ENCODE data around the gene FMNL2. TPM values are rescaled to one million over a fixed set of nuclear protein-coding genes. Genes with fewer than 3 reads are reported as not detected.

FMNL2 gene
- total and polyA plus RNA-seq, 2 experiments from 2014 or later, result 16.5 to 45.4 TPM

- Histone ChIP-seq H3K27me3 (ENCODE audit: insufficient read depth) (no peaks in the 10 kb centered on the region), H3K9me2 (ENCODE audit: insufficient read depth) (no peaks in the 10 kb centered on the region), H3F3A (replicated peaks; ENCODE audit: low read depth) (no peaks in the 10 kb centered on the region), H3K36me3 (ENCODE audit: insufficient read depth) (no peaks in the 10 kb centered on the region), H3K27ac (ENCODE audit: low read depth) (no peak overlapping the region), H2AFZ (no peak overlapping the region; the same call in 1 of the 2 replicates), H4K20me1 (replicated peaks; ENCODE audit: insufficient read depth) (no peaks in the 10 kb centered on the region), H3K4me3 (no peak overlapping the region), H3K79me2 (replicated peaks; ENCODE audit: insufficient read depth) (no peaks in the 10 kb centered on the region), H3K4me2 (no peak overlapping the region), H3K4me1 (ENCODE audit: insufficient read depth) (no peaks in the 10 kb centered on the region)
- H3K4me1 Mint-ChIP-seq, result peaks cover 4% of the 10 kb centered on the region; the same call in 2 of the 3 replicates
- H3K4me3 Mint-ChIP-seq, result no peak overlapping the region
- no peak for ATAC-seq
- no peaks in the 10 kb centered on the region for H3K36me3 Mint-ChIP-seq (ENCODE audit: low read depth)
- H3K27me3 Mint-ChIP-seq (ENCODE audit: insufficient read depth, low read depth, poor library complexity), result no peaks in the 10 kb centered on the region
- TF ChIP-seq POLR2AphosphoS5 (IDR thresholded peaks at IDR 0.05; ENCODE audit: low read depth), result no peak
- no peak for TF ChIP-seq EZH2 (IDR thresholded peaks at IDR 0.05; ENCODE audit: low read depth, unreplicated experiment)
- TF ChIP-seq, protein P1, sequence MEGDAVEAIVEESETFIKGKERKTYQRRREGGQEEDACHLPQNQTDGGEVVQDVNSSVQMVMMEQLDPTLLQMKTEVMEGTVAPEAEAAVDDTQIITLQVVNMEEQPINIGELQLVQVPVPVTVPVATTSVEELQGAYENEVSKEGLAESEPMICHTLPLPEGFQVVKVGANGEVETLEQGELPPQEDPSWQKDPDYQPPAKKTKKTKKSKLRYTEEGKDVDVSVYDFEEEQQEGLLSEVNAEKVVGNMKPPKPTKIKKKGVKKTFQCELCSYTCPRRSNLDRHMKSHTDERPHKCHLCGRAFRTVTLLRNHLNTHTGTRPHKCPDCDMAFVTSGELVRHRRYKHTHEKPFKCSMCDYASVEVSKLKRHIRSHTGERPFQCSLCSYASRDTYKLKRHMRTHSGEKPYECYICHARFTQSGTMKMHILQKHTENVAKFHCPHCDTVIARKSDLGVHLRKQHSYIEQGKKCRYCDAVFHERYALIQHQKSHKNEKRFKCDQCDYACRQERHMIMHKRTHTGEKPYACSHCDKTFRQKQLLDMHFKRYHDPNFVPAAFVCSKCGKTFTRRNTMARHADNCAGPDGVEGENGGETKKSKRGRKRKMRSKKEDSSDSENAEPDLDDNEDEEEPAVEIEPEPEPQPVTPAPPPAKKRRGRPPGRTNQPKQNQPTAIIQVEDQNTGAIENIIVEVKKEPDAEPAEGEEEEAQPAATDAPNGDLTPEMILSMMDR (conservative IDR thresholded peaks at IDR 0.05; ENCODE audit: low read depth in 2 of 2), result no peak
- no peak for TF ChIP-seq ZNF331 (CRISPR knock-in tag; IDR thresholded peaks at IDR 0.05; ENCODE audit: low read depth)
- no peak for TF ChIP-seq CREB1 (CRISPR knock-in tag; IDR thresholded peaks at IDR 0.05; ENCODE audit: low read depth)
- no peak for TF ChIP-seq ZNF114 (CRISPR knock-in tag; IDR thresholded peaks at IDR 0.05)
- no peak for TF ChIP-seq ZNF462 (CRISPR knock-in tag; IDR thresholded peaks at IDR 0.05)
- TF ChIP-seq NANOG (IDR thresholded peaks at IDR 0.05; ENCODE audit: borderline replicate concordance), result no peak
- no peak for TF ChIP-seq REST (IDR thresholded peaks at IDR 0.05; ENCODE audit: unreplicated experiment)
- H3K9me3 Mint-ChIP-seq, result no peaks in the 10 kb centered on the region
- DNase-seq (ENCODE audit: low spot score), result no peak
- no peak overlapping the region for H3K27ac Mint-ChIP-seq
Observed at GRCh38 chr2:152304836-152305235, 30.1 kb upstream of the FMNL2 start.
